Gastroesophageal sphincter (tissue), 4 donors: ENCODE data around the gene ACAT2. TPM values are rescaled to one million over a fixed set of nuclear protein-coding genes. Genes with fewer than 3 reads are reported as not detected.
"Not testable (repeated sequence)": the region's sequence is repeated elsewhere in the genome, so short reads cannot be mapped to it uniquely, and the experiment has no call there.

Experiments used
- ATAC-seq: fragments of 150-250 bp; one replicate; pipeline ENCODE4 v1.9.1; 2016; ENCODE audit warnings: mild to moderate bottlenecking, moderate library complexity
- H3K27ac ChIP-seq, 4 donors: fragments of 200-600 bp; sonication (generic) in 3 of 4; 1 replicate in 3 of 4; 2 replicates in 1 of 4; pipeline ENCODE4 v1.5.1; 2016 to 2019
- H3K27me3 ChIP-seq: fragments of 200-600 bp; sonication (generic); one replicate; pipeline ENCODE4 v1.5.1; 2019
- H3K36me3 ChIP-seq, 2 donors: fragments of 200-600 bp; sonication (generic); one replicate each; pipeline ENCODE4 v1.5.1; 2019; ENCODE audit warnings: control low read depth in 1 of 2
- H3K4me1 ChIP-seq, 3 donors: fragments of 200-600 bp; sonication (generic); 1 replicate in 2 of 3; 2 replicates in 1 of 3; pipeline ENCODE4 v1.5.1; 2016 to 2019; ENCODE audit warnings: control low read depth in 2 of 3
- H3K4me3 ChIP-seq, 2 donors: fragments of 200-600 bp; sonication (generic); one replicate each; pipeline ENCODE4 v1.5.1; 2019; ENCODE audit warnings: mild to moderate bottlenecking in 1 of 2, moderate library complexity in 1 of 2
- H3K9me3 ChIP-seq, 3 donors: fragments of 200-600 bp; sonication (generic); one replicate each; pipeline ENCODE4 v1.5.1; 2017 to 2019; ENCODE audit warnings: control low read depth in 2 of 3
- CTCF ChIP-seq, 4 experiments: fragments of 200-600 bp in 2 of 4; fragments of 450-650 bp in 2 of 4; sonication (generic) in 1 of 4; IDR thresholded peaks; one replicate each; pipeline ENCODE4 v1.5.1; 2017 to 2019; ENCODE audit warnings: antibody characterized with exemption in 4 of 4, mild to moderate bottlenecking in 2 of 4, moderate library complexity in 2 of 4
- EP300 ChIP-seq: sonication (generic); formaldehyde crosslinking; IDR thresholded peaks from one replicate; pipeline ENCODE4 v1.6.1; 2017; ENCODE audit warnings: antibody characterized with exemption, mild to moderate bottlenecking
- POLR2A ChIP-seq, 2 donors: fragments of 450-650 bp; IDR thresholded peaks; one replicate each; pipeline ENCODE4 v1.6.1; 2017; ENCODE audit warnings: antibody characterized with exemption in 2 of 2, mild to moderate bottlenecking in 2 of 2, moderate library complexity in 1 of 2
- POLR2AphosphoS5 ChIP-seq: sonication (generic); formaldehyde crosslinking; IDR thresholded peaks from one replicate; pipeline ENCODE4 v1.6.1; 2017; ENCODE audit warnings: antibody characterized with exemption
- WGBS, 2 donors: methylation state at CpG; one replicate each; pipeline ENCODE4 v1.1.5; 2018; ENCODE audit warnings: low coverage in 1 of 2; 5-methylcytosine and 5-hydroxymethylcytosine counted together
- total RNA-seq, 4 donors: library from RNA; depleted of rRNA; stranded (reverse); fragments of >200 nt; gene quantifications; one replicate each; pipeline ENCODE4 v1.1.0, GENCODE V29; 2016

The ACAT2 gene
- total RNA-seq, 4 donors from 2014 or later = 3.1 to 11.7 (median 9.1) TPM

GRCh38 chr6:159809149-159809548 is 47.3 kb downstream of the ACAT2 start:
- no peak overlapping the region for H3K4me3 ChIP-seq
- 81 to 94% methylated on average over 2 to 4 of the region's 4 CpGs for WGBS, 2 donors

GRCh38 chr6:159813781-159814180 is 51.9 kb downstream of the ACAT2 start:
- TF ChIP-seq CTCF (IDR thresholded peaks at IDR 0.05) (no peak), POLR2A (IDR thresholded peaks at IDR 0.05) (no peak), EP300 (no peak), POLR2AphosphoS5 (no peak)
- ATAC-seq = no peak
- Histone ChIP-seq H3K4me1 (no peaks in the 10 kb centered on the region), H3K9me3 (no peaks in the 10 kb centered on the region), H3K27me3 (no peaks in the 10 kb centered on the region), H3K4me3 (no peak overlapping the region), H3K27ac (no peak overlapping the region), H3K36me3 (peaks cover 0 to 12% of the 10 kb centered on the region in 2 donors)
- 75 to 81% methylated on average over 8 to 9 of the region's 9 CpGs for WGBS, 2 donors

More at GRCh38 chr6:159809149-159809548, 47.3 kb downstream of the ACAT2 start:
- H3K9me3 ChIP-seq = no peaks in the 10 kb centered on the region
- H3K27ac ChIP-seq = no peak overlapping the region
- peaks cover 0 to 9% of the 10 kb centered on the region in 2 donors for H3K36me3 ChIP-seq
- no peaks in the 10 kb centered on the region for H3K4me1 ChIP-seq
- no peaks in the 10 kb centered on the region for H3K27me3 ChIP-seq
- ATAC-seq = no peak
- TF ChIP-seq EP300 (no peak), POLR2A (IDR thresholded peaks at IDR 0.05) (no peak), POLR2AphosphoS5 (no peak), CTCF (IDR thresholded peaks at IDR 0.05) (no peak)

GRCh38 chr6:159815410-159815809 is 53.6 kb downstream of the ACAT2 start:
- Histone ChIP-seq H3K4me3 (no peak overlapping the region), H3K27ac (no peak overlapping the region), H3K27me3 (no peaks in the 10 kb centered on the region), H3K36me3 (peaks cover 0 to 24% of the 10 kb centered on the region in 2 donors), H3K9me3 (no peaks in the 10 kb centered on the region), H3K4me1 (no peaks in the 10 kb centered on the region)
- WGBS, 2 donors = 45 to 80% methylated on average over 1 to 5 of the region's 6 CpGs
- TF ChIP-seq POLR2A (IDR thresholded peaks at IDR 0.05) (no peak), EP300 (no peak), CTCF (IDR thresholded peaks at IDR 0.05) (no peak), POLR2AphosphoS5 (no peak)
- no peak for ATAC-seq

- not testable (repeated sequence) for H3K4me1 ChIP-seq, ATAC-seq, H3K9me3 ChIP-seq, H3K4me3 ChIP-seq, H3K27ac ChIP-seq, H3K27me3 ChIP-seq
- peaks cover 0 to 24% of the 10 kb centered on the region in 2 donors for H3K36me3 ChIP-seq
- 80 to 88% methylated on average over 1 to 3 of the region's 3 CpGs for WGBS, 2 donors
These were observed 54.9 kb downstream of the ACAT2 start for GRCh38 chr6:159816775-159817174.

DNA sequence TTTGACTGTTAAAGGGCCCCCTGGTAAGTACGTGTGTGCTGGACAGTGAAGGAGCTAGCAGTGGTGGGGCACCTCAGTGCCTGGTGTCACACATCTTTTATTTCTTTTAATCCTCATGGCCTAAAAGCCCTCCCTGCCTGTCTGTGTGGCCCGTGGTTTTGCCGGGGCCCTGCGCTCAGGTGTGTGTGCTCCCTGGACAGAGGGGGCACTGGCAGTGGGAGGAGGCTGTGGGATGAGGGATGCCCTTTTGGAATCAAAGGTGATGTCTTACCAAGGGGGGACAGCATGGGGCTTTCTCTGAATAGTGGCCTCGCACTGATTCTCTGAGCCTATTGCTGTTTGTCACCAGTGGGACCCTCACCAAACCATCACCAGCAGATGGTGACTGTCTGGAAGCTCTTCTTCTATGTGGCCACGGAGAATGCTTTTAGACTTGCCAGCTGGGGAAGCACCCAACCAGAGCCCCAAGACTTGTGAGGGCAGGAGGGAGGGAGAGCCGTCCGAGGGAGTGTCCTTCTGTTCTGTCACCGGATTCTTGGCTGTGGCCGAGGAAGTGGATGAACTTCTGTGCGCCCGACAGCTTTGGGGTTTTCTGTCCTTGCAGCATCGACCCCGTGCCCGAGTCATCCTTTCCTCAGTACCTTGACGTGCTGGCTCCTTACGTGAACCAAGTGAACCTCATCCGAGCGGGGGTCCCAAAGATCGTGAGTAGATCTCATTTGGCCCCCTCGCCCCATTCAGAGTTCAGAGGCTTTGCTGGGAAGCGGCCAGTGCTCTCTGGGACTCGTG is 56.3 kb downstream of the ACAT2 start:
- H3K27me3 ChIP-seq = no peaks in the 10 kb centered on the region
- H3K4me3 ChIP-seq = no peak overlapping the region
- H3K4me1 ChIP-seq = no peaks in the 10 kb centered on the region
- no peak overlapping the region for H3K27ac ChIP-seq
- 82 to 91% methylated on average over 5 to 16 of the region's 23 CpGs for WGBS, 2 donors
- H3K9me3 ChIP-seq = no peaks in the 10 kb centered on the region
- no peak for ATAC-seq
- TF ChIP-seq POLR2AphosphoS5 (no peak), CTCF (IDR thresholded peaks at IDR 0.05) (no peak), POLR2A (IDR thresholded peaks at IDR 0.05) (no peak), EP300 (no peak)
- H3K36me3 ChIP-seq = peaks cover 0 to 24% of the 10 kb centered on the region in 2 donors
